NB4 (cell line): Measurements from ENCODE around the gene FAM110D.

Experiments
- DNase-seq: peaks from one replicate; pipeline ENCODE4 v3.0.0; 2010; ENCODE audit warnings: low read depth
- H3K4me3 ChIP-seq: one replicate; pipeline ENCODE4 v1.5.1; 2011; ENCODE audit warnings: mild to moderate bottlenecking, low read depth, low read length, moderate library complexity
- CTCF ChIP-seq: IDR thresholded peaks from one replicate; pipeline ENCODE4 v1.5.1; 2012; ENCODE audit warnings: low read depth, low read length
- MYC ChIP-seq: IDR thresholded peaks from 2 replicates; pipeline ENCODE4 v1.6.1; 2011; ENCODE audit warnings: low read depth, low read length
- POLR2A ChIP-seq: IDR thresholded peaks from 2 replicates; pipeline ENCODE4 v1.6.1; 2011; ENCODE audit warnings: mild to moderate bottlenecking; ENCODE audit not compliant: insufficient read length; ENCODE audit errors: extremely low read depth
- TF ChIP-seq, protein P1 (sequence below): IDR thresholded peaks from 2 replicates; pipeline ENCODE4 v1.6.1; 2011; ENCODE audit warnings: low read depth, low read length

The FAM110D gene

GRCh38 chr1:26153966-26154532, 4.8 kb upstream of the FAM110D start:
- TF ChIP-seq CTCF (no peak), POLR2A (no peak), MYC (no peak)
- TF ChIP-seq, protein P1, sequence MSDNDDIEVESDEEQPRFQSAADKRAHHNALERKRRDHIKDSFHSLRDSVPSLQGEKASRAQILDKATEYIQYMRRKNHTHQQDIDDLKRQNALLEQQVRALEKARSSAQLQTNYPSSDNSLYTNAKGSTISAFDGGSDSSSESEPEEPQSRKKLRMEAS = no peak
- no peak for DNase-seq

DNA sequence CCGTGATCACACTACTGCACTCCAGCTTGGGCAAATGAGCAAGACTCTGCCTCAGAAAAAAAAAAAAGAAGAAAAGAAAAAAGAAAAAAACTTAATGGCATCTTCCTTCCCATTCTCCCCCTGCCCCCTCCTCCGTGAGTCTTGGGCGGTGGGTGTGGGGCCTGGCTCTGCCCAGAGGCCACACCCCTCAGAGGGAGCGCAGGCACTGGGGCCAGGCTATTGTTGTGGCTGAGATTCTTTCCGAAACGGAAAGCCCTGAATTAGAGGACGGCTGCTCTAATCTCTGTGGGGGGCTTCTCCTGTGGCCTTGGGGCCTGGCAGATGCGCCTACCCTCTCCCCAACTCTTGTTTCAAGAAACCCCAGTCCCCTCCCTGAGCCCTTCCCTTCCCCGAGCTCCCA, 4.1 kb upstream of the FAM110D start:
- TF ChIP-seq, protein P1 = no peak
- TF ChIP-seq CTCF = no peak
- DNase-seq = no peak
- no peak overlapping the region for H3K4me3 ChIP-seq

More at GRCh38 chr1:26153966-26154532, 4.8 kb upstream of the FAM110D start:
- H3K4me3 ChIP-seq = no peak overlapping the region

DNA sequence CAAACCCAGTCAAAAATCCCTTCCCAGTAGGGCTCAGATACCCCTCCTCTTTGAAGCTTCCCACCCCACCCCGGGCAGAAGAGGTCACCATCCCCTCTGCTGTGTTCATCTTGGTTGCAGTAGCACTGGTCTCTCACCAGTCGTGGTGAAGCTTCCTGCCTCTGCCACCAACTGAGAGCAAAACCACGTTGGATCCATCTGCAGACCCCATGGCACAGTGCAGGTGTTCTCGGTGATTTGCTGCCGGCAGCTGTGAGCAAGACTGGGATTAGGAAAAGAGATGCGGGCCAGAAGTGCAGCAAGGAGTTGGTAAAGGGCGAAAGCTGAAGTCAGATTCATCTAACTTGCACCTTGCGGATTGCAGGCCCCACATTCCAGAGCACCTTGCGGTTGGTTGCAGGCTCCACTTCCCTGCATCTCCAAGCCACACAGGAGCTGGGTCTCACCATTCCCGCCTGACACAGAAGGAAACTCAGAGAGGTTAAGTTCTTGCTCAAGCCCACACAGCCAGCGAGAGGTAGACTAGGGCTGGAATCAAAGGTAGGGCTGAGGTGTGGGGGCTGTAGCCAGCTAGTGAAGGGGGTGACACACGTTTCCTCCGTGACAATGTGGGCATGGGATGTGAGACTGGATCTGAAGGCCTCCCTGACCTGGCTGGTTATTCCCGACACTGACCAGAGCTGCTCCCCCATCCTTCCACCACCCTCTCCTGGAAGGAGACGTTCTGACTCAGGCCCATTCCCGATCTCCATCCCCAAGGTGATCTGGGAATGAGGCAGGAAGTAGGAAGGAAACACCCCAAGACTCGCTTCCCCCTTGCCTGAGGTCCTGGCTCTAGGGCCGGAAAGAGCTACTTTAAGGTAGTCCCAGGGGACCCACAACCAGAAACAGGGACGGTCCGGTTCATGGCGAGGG, 3.3 kb upstream of the FAM110D start:
- TF ChIP-seq, protein P1 = no peak
- TF ChIP-seq MYC (no peak), CTCF (no peak), POLR2A (no peak)
- no peak for DNase-seq
- no peak overlapping the region for H3K4me3 ChIP-seq

- no peak overlapping the region for H3K4me3 ChIP-seq
- no peak for DNase-seq
Observed at GRCh38 chr1:26156285-26157038, 2.4 kb upstream of the FAM110D start.

More at GRCh38 chr1:26156285-26157038, 2.4 kb upstream of the FAM110D start:
- no peak for TF ChIP-seq POLR2A
- TF ChIP-seq CTCF = no peak
- TF ChIP-seq, protein P1 = no peak
- TF ChIP-seq MYC = no peak
